HepG2 (cell line): ENCODE data around the gene PLEKHB1. TPM values are rescaled to one million over a fixed set of nuclear protein-coding genes. Genes with fewer than 3 reads are reported as not detected.

ENCODE experiments used
- ATAC-seq: fragments of 200-7000 bp; cut with Tn5 transposase; 3 replicates; pipeline ENCODE4 v1.9.1; 2020; ENCODE audit warnings: mild to moderate bottlenecking, moderate library complexity
- BruUV-seq: library from RNA; stranded (reverse); fragments of 400-500 nt; replicated peaks from 2 replicates; lab custom pipeline; 2021; lab: Mats Ljungman, UMichigan
- CTCF ChIA-PET: fragments of 300-600 bp; formaldehyde crosslinking; extraction: SDS; loops from one replicate; lab custom pipeline; 2021; ENCODE audit warnings: low total read pairs, inconsistent platforms, low intra/inter-chr PET ratio; lab: Yijun Ruan, JAX
- POLR2A ChIA-PET: fragments of 350-600 bp; sonication (Branson Sonifier 250); formaldehyde crosslinking; loops from one replicate; lab custom pipeline; 2020; ENCODE audit warnings: antibody characterized with exemption, inconsistent platforms; lab: Yijun Ruan, JAX
- DNase-seq: peaks from one replicate; pipeline ENCODE4 v3.0.0-alpha.2; 2015; ENCODE audit warnings: low spot score
- FAIRE-seq: peaks from 3 replicates; lab custom pipeline; 2011; peaks lifted over from hg19 to GRCh38; lab: Jason Lieb, UNC
- H2AFZ ChIP-seq: one replicate; pipeline ENCODE4 v1.6.1; 2011; ENCODE audit warnings: low read length, inconsistent platforms
- H3K27ac ChIP-seq: fragments of 300-600 bp; 3 replicates; pipeline ENCODE4 v1.8.0; 2011; ENCODE audit warnings: mixed run types, mild to moderate bottlenecking, mixed read lengths, low read length, inconsistent platforms; ENCODE audit not compliant: insufficient read depth; ENCODE audit errors: extremely low read length
- H3K27me3 ChIP-seq, 2 experiments: fragments of 200-600 bp in 1 of 2; 2 replicates in 1 of 2; 3 replicates in 1 of 2; pipeline versions ENCODE4 v1.6.0 to v1.8.0; 2011; ENCODE audit warnings: low read length in 2 of 2, mild to moderate bottlenecking in 2 of 2, moderate library complexity in 2 of 2, inconsistent platforms in 1 of 2; ENCODE audit not compliant: insufficient read depth in 2 of 2, control insufficient read depth in 1 of 2
- H3K36me3 ChIP-seq, 2 experiments: fragments of 200-600 bp in 1 of 2; replicated peaks in 1 of 2; 2 replicates in 1 of 2; 3 replicates in 1 of 2; pipeline versions ENCODE4 v1.5.1 to v1.8.0; 2011; ENCODE audit warnings: low read length in 2 of 2, inconsistent platforms in 1 of 2; ENCODE audit not compliant: insufficient read depth in 2 of 2, control insufficient read depth in 1 of 2
- H3K4me1 ChIP-seq: 2 replicates; pipeline ENCODE4 v1.5.1; 2012; ENCODE audit warnings: low read length, inconsistent platforms; ENCODE audit not compliant: insufficient read depth
- H3K4me2 ChIP-seq: 2 replicates; pipeline ENCODE4 v1.6.0; 2011; ENCODE audit warnings: low read depth, low read length, inconsistent platforms
- H3K4me3 ChIP-seq, 3 experiments: fragments of 200-600 bp in 1 of 3; sonication (generic), shearing (Covaris generic) in 1 of 3; replicated peaks in 1 of 3; 2 replicates each; pipeline ENCODE4 v1.5.1; 2011 to 2016; ENCODE audit warnings: low read length in 3 of 3, inconsistent platforms in 2 of 3, low read depth in 2 of 3, mild to moderate bottlenecking in 2 of 3, control low read depth in 1 of 3, mixed read lengths in 1 of 3; ENCODE audit not compliant: insufficient read depth in 1 of 3
- H3K79me2 ChIP-seq: one replicate; pipeline ENCODE4 v1.6.1; 2011; ENCODE audit warnings: low read length, inconsistent platforms; ENCODE audit not compliant: insufficient read depth
- H3K9ac ChIP-seq: 2 replicates; pipeline ENCODE4 v1.6.0; 2011; ENCODE audit warnings: mild to moderate bottlenecking, low read depth, low read length, inconsistent platforms; ENCODE audit not compliant: insufficient read depth
- H3K9me3 ChIP-seq: 2 replicates; pipeline ENCODE4 v1.5.1; 2012; ENCODE audit warnings: mild to moderate bottlenecking, low read length
- H4K20me1 ChIP-seq: 2 replicates; pipeline ENCODE4 v1.6.0; 2011; ENCODE audit warnings: inconsistent platforms, mild to moderate bottlenecking, low read length, moderate library complexity; ENCODE audit not compliant: insufficient read depth
- ASH2L ChIP-seq: fragments of 300-600, 200-600 bp; sonication (generic); IDR thresholded peaks from 2 replicates; pipeline ENCODE4 v1.7.0; 2017; ENCODE audit warnings: low read depth, mild to moderate bottlenecking, moderate library complexity, mixed read lengths, low read length; ENCODE audit not compliant: insufficient read length
- ATAD3A ChIP-seq: sonication (generic); formaldehyde crosslinking; IDR thresholded peaks from 2 replicates; pipeline ENCODE4 v1.4.0; 2020; ENCODE audit warnings: missing genetic modification reagents
- CEBPZ ChIP-seq: IDR thresholded peaks from 2 replicates; pipeline ENCODE4 v1.6.1; 2012; ENCODE audit warnings: low read length, improper control_type of control experiment
- CHD2 ChIP-seq: IDR thresholded peaks from 2 replicates; pipeline ENCODE4 v1.6.1; 2011; ENCODE audit warnings: low read depth, low read length, improper control_type of control experiment
- NR2F6 ChIP-seq, 2 experiments: IDR thresholded peaks; 2 replicates each; pipeline ENCODE4 v1.6.1; 2016; ENCODE audit warnings: antibody characterized with exemption in 1 of 2, mild to moderate bottlenecking in 1 of 2
- TARDBP ChIP-seq: sonication (generic); formaldehyde crosslinking; IDR thresholded peaks from 2 replicates; pipeline ENCODE4 v1.8.0; 2022; ENCODE audit warnings: mild to moderate bottlenecking, missing genetic modification reagents
- TBX3 ChIP-seq: fragments of 450-650 bp; IDR thresholded peaks from 2 replicates; pipeline ENCODE4 v1.6.1; 2017; ENCODE audit warnings: antibody characterized with exemption, mild to moderate bottlenecking, inconsistent platforms, borderline replicate concordance
- TCF12 ChIP-seq, 2 experiments: fragments of 450-650 bp in 1 of 2; sonication (generic) in 1 of 2; formaldehyde crosslinking in 1 of 2; IDR thresholded peaks; 2 replicates each; pipeline versions ENCODE4 v1.6.1 to v1.8.0; 2017 to 2022; ENCODE audit warnings: antibody characterized with exemption in 1 of 2, mild to moderate bottlenecking in 1 of 2, missing genetic modification reagents in 1 of 2, moderate library complexity in 1 of 2
- THYN1 ChIP-seq: sonication (generic); formaldehyde crosslinking; IDR thresholded peaks from 2 replicates; pipeline ENCODE4 v1.8.1; 2023; ENCODE audit warnings: low read depth, mild to moderate bottlenecking, moderate library complexity, missing genetic modification reagents, borderline replicate concordance
- ZBTB39 ChIP-seq: sonication (generic); formaldehyde crosslinking; IDR thresholded peaks from 2 replicates; pipeline ENCODE4 v1.5.0; 2020; ENCODE audit warnings: missing genetic modification reagents
- ZNF121 ChIP-seq: sonication (generic); formaldehyde crosslinking; IDR thresholded peaks from 2 replicates; pipeline ENCODE4 v1.5.0; 2020; ENCODE audit warnings: mild to moderate bottlenecking, missing genetic modification reagents
- ZNF382 ChIP-seq: sonication (generic); formaldehyde crosslinking; IDR thresholded peaks from 2 replicates; pipeline ENCODE4 v1.5.0; 2020; ENCODE audit warnings: missing genetic modification reagents, mild to moderate bottlenecking, borderline replicate concordance
- ZNF513 ChIP-seq: sonication (generic); formaldehyde crosslinking; conservative IDR thresholded peaks from 2 replicates; pipeline ENCODE4 v1.5.0; 2020; ENCODE audit warnings: missing genetic modification reagents
- ZNF644 ChIP-seq: IDR thresholded peaks from 2 replicates; pipeline ENCODE4 v1.6.1; 2016; ENCODE audit warnings: low read depth
- ZNF768 ChIP-seq: sonication (generic); formaldehyde crosslinking; IDR thresholded peaks from 2 replicates; pipeline ENCODE4 v1.4.0; 2020; ENCODE audit warnings: missing genetic modification reagents
- in situ Hi-C: cut with HindIII; loops from 2 replicates; pipeline ENCODE4 v1.10.0; 2017; ENCODE audit warnings: low pct_unique_long_range_greater_than_20kb; ENCODE audit not compliant: extremely low pct_ligation_motif_present
- intact Hi-C: fragments of 100-400 bp; cut with micrococcal nuclease; formaldehyde crosslinking; loops from one replicate; pipeline ENCODE4 v1.10.0; 2022; ENCODE audit not compliant: unreplicated experiment
- polyA plus RNA-seq, 8 experiments: library from polyadenylated mRNA; depleted of rRNA in 3 of 8; stranded (reverse) in 7 of 8; unstranded in 1 of 8; fragments of >200 nt; fragmentation: Illumina TruSeq in 4 of 8; extraction: Trizol in 4 of 8; gene quantifications; 2 replicates each; pipeline versions ENCODE4 v1.2.1 to v1.2.3, GENCODE V29; 2011 to 2016; ENCODE audit warnings: low read depth in 4 of 8, missing spikeins in 1 of 8, mixed read lengths in 1 of 8; ENCODE audit not compliant: insufficient read depth in 1 of 8
- total RNA-seq, 5 experiments: library from RNA; depleted of rRNA; stranded (reverse); fragments of >200 nt; fragmentation: Illumina TruSeq; extraction: Trizol; gene quantifications; 2 replicates each; pipeline ENCODE4 v1.2.3, GENCODE V29; 2016; ENCODE audit warnings: low read depth in 1 of 5

The PLEKHB1 gene
- total and polyA plus RNA-seq, 2 of the 13 experiments (the other 11 are each of a cell fraction or from before 2014, with no cell fraction given) = 68.0 to 99.3 TPM

- TF ChIP-seq ZNF382 (CRISPR knock-in tag) (no peak), NR2F6 (IDR thresholded peaks at IDR 0.05) (no peak), NR2F6 (CRISPR knock-in tag; IDR thresholded peaks at IDR 0.05) (no peak), ZNF121 (no peak), TARDBP (CRISPR knock-in tag) (no peak), CEBPZ (no peak), ZNF644 (CRISPR knock-in tag) (no peak), ASH2L (no peak)
These were observed 5.8 kb upstream of the PLEKHB1 start (continued) for GRCh38 chr11:73640592-73640991.

- in situ Hi-C loops = no loop called here
- Histone ChIP-seq H3K36me3 (no peaks in the 10 kb centered on the region), H3K4me1 (peaks cover 18% of the 10 kb centered on the region), H3K4me3 (no peak overlapping the region), H3K27ac (no peak overlapping the region), H3K79me2 (no peaks in the 10 kb centered on the region), H3K27me3 (peaks cover 0 to 1% of the 10 kb centered on the region in 2 experiments; a peak in 2 of 5 replicates), H2AFZ (no peak overlapping the region), H3K9ac (no peak overlapping the region), H3K4me2 (no peak overlapping the region), H3K9me3 (no peaks in the 10 kb centered on the region), H4K20me1 (no peaks in the 10 kb centered on the region)
- BruUV-seq = no TSS peak
- CTCF ChIA-PET = no interaction called here
- intact Hi-C loops = loop anchor here (2.0 kb wide), 1 partner anchor 13 kb away; no protein-coding TSS in a partner anchor
- no peak for TF ChIP-seq ATAD3A (CRISPR knock-in tag)
- TF ChIP-seq TBX3 = no peak
- TF ChIP-seq ZBTB39 (CRISPR knock-in tag) = no peak
- no peak for TF ChIP-seq ZNF768 (CRISPR knock-in tag)
- TF ChIP-seq ZNF513 = no peak
- TF ChIP-seq THYN1 = no peak
- no peak for TF ChIP-seq CHD2
- no peak for TF ChIP-seq TCF12 (IDR thresholded peaks at IDR 0.05)
- no peak for TF ChIP-seq TCF12 (CRISPR knock-in tag; IDR thresholded peaks at IDR 0.05)
- POLR2A ChIA-PET = no interaction called here
- no peak for FAIRE-seq
- no peak for DNase-seq
- no peak for ATAC-seq
These were observed 4.7 kb upstream of the PLEKHB1 start for GRCh38 chr11:73641668-73642067.
